ENCODE measurements around the gene PARD3.

GRCh38 chr10:34722404-34722803 is 92.7 kb downstream of the PARD3 start:
- TF ChIP-seq CTCF (conservative IDR thresholded peaks at IDR 0.05; ENCODE audit: low read depth, low read length): no peak
- no peak for TF ChIP-seq EZH2 (IDR thresholded peaks at IDR 0.05; ENCODE audit: low read length, unreplicated experiment)
- TF ChIP-seq EZH2phosphoT487 (IDR thresholded peaks at IDR 0.05; ENCODE audit: borderline replicate concordance, low read length): no peak
